MM.1S (cell line): Measurements from ENCODE around the gene KCNMA1.

Source experiments
- EZH2 ChIP-seq: fragments of 300-600 bp; sonication (generic); optimal IDR thresholded peaks from 2 replicates; pipeline ENCODE3; 2017; ENCODE audit warnings: low read depth, mild to moderate bottlenecking, antibody characterized with exemption, low read length, mixed read lengths
- TF ChIP-seq, protein P1 (sequence below): fragments of 300-600 bp; sonication (generic); IDR thresholded peaks from 2 replicates; pipeline ENCODE4 v1.5.1; 2016; ENCODE audit warnings: antibody characterized with exemption, low read length, mixed read lengths

DNA sequence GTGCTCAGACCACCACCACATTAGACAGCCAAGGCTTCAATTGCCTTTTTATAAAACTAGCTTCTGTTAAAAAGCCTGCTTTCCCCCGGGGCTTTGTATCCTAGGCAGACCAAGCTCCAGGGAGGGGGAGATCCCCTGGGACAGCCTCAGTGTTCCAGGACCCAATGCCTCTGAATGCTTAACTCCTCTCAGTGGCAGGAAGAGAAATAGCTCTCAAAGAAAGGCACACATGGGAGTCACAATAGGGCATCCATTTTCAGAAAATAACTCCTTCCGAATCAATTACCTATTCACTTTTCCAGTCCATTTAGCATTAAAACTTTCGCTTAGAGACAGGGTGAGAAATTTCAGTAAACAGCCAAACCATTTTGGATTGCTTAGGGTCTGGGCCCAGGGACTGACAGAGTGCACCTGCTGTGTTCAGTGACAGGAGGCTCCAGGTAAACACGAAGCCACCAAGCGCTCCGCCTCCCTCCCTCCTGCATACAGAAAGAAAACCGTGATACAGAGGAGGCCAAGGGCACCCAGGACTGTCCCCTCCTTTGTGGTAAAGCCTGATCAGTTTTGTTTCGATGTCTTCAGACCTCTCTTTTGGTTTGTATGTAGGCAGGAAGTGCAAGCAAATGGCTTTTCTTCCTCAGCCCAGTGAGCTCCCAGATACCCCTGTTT lies 599.7 kb downstream of the KCNMA1 start:
- TF ChIP-seq, protein P1, sequence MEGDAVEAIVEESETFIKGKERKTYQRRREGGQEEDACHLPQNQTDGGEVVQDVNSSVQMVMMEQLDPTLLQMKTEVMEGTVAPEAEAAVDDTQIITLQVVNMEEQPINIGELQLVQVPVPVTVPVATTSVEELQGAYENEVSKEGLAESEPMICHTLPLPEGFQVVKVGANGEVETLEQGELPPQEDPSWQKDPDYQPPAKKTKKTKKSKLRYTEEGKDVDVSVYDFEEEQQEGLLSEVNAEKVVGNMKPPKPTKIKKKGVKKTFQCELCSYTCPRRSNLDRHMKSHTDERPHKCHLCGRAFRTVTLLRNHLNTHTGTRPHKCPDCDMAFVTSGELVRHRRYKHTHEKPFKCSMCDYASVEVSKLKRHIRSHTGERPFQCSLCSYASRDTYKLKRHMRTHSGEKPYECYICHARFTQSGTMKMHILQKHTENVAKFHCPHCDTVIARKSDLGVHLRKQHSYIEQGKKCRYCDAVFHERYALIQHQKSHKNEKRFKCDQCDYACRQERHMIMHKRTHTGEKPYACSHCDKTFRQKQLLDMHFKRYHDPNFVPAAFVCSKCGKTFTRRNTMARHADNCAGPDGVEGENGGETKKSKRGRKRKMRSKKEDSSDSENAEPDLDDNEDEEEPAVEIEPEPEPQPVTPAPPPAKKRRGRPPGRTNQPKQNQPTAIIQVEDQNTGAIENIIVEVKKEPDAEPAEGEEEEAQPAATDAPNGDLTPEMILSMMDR, result no peak
- TF ChIP-seq EZH2, result no peak
